GM23338 (cell line): Measurements from ENCODE around the gene RYR2. TPM values are rescaled to one million over a fixed set of nuclear protein-coding genes. Genes with fewer than 3 reads are reported as not detected.

Experiments
- ATAC-seq: fragments of 200-7000 bp; cut with Tn5 transposase; 3 replicates; pipeline ENCODE4 v1.9.1; 2020
- DNase-seq: peaks from one replicate; pipeline ENCODE4 v3.0.0-alpha.2; 2015; ENCODE audit warnings: low spot score
- H2AFZ ChIP-seq: fragments of 200-600 bp; sonication (generic); 2 replicates; pipeline ENCODE4 v1.8.0; 2016; ENCODE audit warnings: antibody characterized with exemption, mild to moderate bottlenecking, moderate library complexity
- H3F3A ChIP-seq: fragments of 200-600 bp; sonication (generic); replicated peaks from 2 replicates; pipeline ENCODE4 v1.8.0; 2017; ENCODE audit warnings: antibody characterized with exemption, mixed run types, low read depth
- H3K27ac ChIP-seq: fragments of 200-600 bp; sonication (generic); 2 replicates; pipeline ENCODE4 v1.6.1; 2016; ENCODE audit warnings: low read depth
- H3K27me3 ChIP-seq: fragments of 200-600 bp; sonication (generic); 2 replicates; pipeline ENCODE4 v1.8.0; 2016; ENCODE audit warnings: mild to moderate bottlenecking, mixed run types, moderate library complexity; ENCODE audit not compliant: insufficient read depth
- H3K36me3 ChIP-seq: fragments of 200-600 bp; sonication (generic); 2 replicates; pipeline ENCODE4 v1.8.0; 2016; ENCODE audit warnings: mild to moderate bottlenecking; ENCODE audit not compliant: insufficient read depth
- H3K4me1 ChIP-seq: fragments of 200-600 bp; sonication (generic); 2 replicates; pipeline ENCODE4 v1.8.0; 2016; ENCODE audit warnings: mild to moderate bottlenecking, moderate library complexity; ENCODE audit not compliant: insufficient read depth
- H3K4me2 ChIP-seq: fragments of 200-600 bp; sonication (generic); 2 replicates; pipeline ENCODE4 v1.7.1; 2017; ENCODE audit warnings: mixed run types
- H3K4me3 ChIP-seq: fragments of 200-600 bp; sonication (generic); 2 replicates; pipeline ENCODE4 v1.6.1; 2016; ENCODE audit warnings: mixed run types
- H3K79me2 ChIP-seq: fragments of 200-600 bp; sonication (generic); replicated peaks from 2 replicates; pipeline ENCODE4 v1.8.0; 2017; ENCODE audit warnings: mild to moderate bottlenecking; ENCODE audit not compliant: insufficient read depth
- H3K9me2 ChIP-seq: fragments of 200-600 bp; sonication (generic); 2 replicates; pipeline ENCODE4 v1.8.0; 2017; ENCODE audit not compliant: insufficient read depth
- H4K20me1 ChIP-seq: fragments of 200-600 bp; sonication (generic); replicated peaks from 2 replicates; pipeline ENCODE4 v1.8.0; 2017; ENCODE audit warnings: mild to moderate bottlenecking; ENCODE audit not compliant: insufficient read depth
- H3K27ac Mint-ChIP-seq: 2 replicates; pipeline ENCODE4 v1.8.0; 2020; ENCODE audit warnings: inconsistent platforms, mild to moderate bottlenecking, moderate library complexity, mixed read lengths
- H3K27me3 Mint-ChIP-seq: 3 replicates; pipeline ENCODE4 v1.8.0; 2022; ENCODE audit warnings: low read depth, mild to moderate bottlenecking, moderate library complexity, mixed read lengths, inconsistent platforms; ENCODE audit not compliant: insufficient read depth, poor library complexity
- H3K36me3 Mint-ChIP-seq: 3 replicates; pipeline ENCODE4 v1.8.0; 2021; ENCODE audit warnings: low read depth, mild to moderate bottlenecking, inconsistent platforms, moderate library complexity, mixed read lengths
- H3K4me1 Mint-ChIP-seq: 3 replicates; pipeline ENCODE4 v1.8.0; 2020; ENCODE audit warnings: mild to moderate bottlenecking, inconsistent platforms, mixed read lengths
- H3K4me3 Mint-ChIP-seq: 3 replicates; pipeline ENCODE4 v1.8.0; 2021; ENCODE audit warnings: moderate library complexity, mild to moderate bottlenecking, inconsistent platforms, mixed read lengths
- H3K9me3 Mint-ChIP-seq: 3 replicates; pipeline ENCODE4 v1.8.0; 2020; ENCODE audit warnings: moderate library complexity, mild to moderate bottlenecking, inconsistent platforms, mixed read lengths
- CREB1 ChIP-seq: fragments of 250-450 bp; sonication (Bioruptor Pico); IDR thresholded peaks from 2 replicates; pipeline ENCODE4 v1.5.0; 2020; ENCODE audit warnings: low read depth, mild to moderate bottlenecking, moderate library complexity
- EZH2 ChIP-seq: fragments of 200-600 bp; sonication (generic); IDR thresholded peaks from one replicate; pipeline ENCODE4 v1.8.0; 2017; ENCODE audit warnings: antibody characterized with exemption, mild to moderate bottlenecking, low read depth; ENCODE audit not compliant: unreplicated experiment
- EZH2phosphoT487 ChIP-seq: fragments of 200-600 bp; sonication (generic); IDR thresholded peaks from one replicate; pipeline ENCODE4 v1.8.1; 2018; ENCODE audit warnings: antibody characterized with exemption; ENCODE audit not compliant: unreplicated experiment
- JUNB ChIP-seq: IDR thresholded peaks from one replicate; pipeline ENCODE4 v1.6.1; 2016; ENCODE audit warnings: antibody characterized with exemption; ENCODE audit not compliant: unreplicated experiment
- NANOG ChIP-seq: IDR thresholded peaks from 2 replicates; pipeline ENCODE4 v1.6.1; 2016; ENCODE audit warnings: antibody characterized with exemption, borderline replicate concordance
- POLR2AphosphoS5 ChIP-seq: IDR thresholded peaks from 2 replicates; pipeline ENCODE4 v1.6.1; 2016; ENCODE audit warnings: antibody characterized with exemption, low read depth
- STAT1 ChIP-seq: IDR thresholded peaks from one replicate; pipeline ENCODE4 v1.6.1; 2016; ENCODE audit warnings: antibody characterized with exemption; ENCODE audit not compliant: unreplicated experiment
- ZNF114 ChIP-seq: fragments of 250-450 bp; sonication (Bioruptor Pico); IDR thresholded peaks from 2 replicates; pipeline ENCODE4 v1.5.0; 2020; ENCODE audit warnings: mild to moderate bottlenecking, moderate library complexity
- ZNF331 ChIP-seq: fragments of 250-450 bp; sonication (Bioruptor Pico); IDR thresholded peaks from 2 replicates; pipeline ENCODE4 v1.5.0; 2020; ENCODE audit warnings: low read depth, mild to moderate bottlenecking, moderate library complexity
- polyA plus RNA-seq: library from polyadenylated mRNA; unstranded; fragments of >200 nt; fragmentation: Nextera tagmentation; extraction: Ambion mirVana; gene quantifications from 2 replicates; pipeline ENCODE4 v1.2.1, GENCODE V29; 2016
- total RNA-seq: library from RNA; depleted of rRNA; stranded (reverse); fragments of >200 nt; shearing (Covaris generic); gene quantifications from 2 replicates; pipeline ENCODE4 v1.2.3, GENCODE V29; 2014
- TF ChIP-seq, protein P1 (sequence below): fragments of 250-450 bp; sonication (Bioruptor Pico); IDR thresholded peaks from 2 replicates; pipeline ENCODE4 v1.5.0; 2020; ENCODE audit warnings: mild to moderate bottlenecking, moderate library complexity
- TF ChIP-seq, protein P2 (sequence below): IDR thresholded peaks from one replicate; pipeline ENCODE4 v1.6.1; 2018; ENCODE audit warnings: antibody characterized with exemption; ENCODE audit not compliant: unreplicated experiment
- TF ChIP-seq, protein P3 (sequence below), 2 experiments: fragments of 200-600 bp in 1 of 2; sonication (generic) in 1 of 2; conservative IDR thresholded peaks; 2 replicates each; pipeline versions ENCODE4 v1.5.1 to v1.6.1; 2016 to 2017; ENCODE audit warnings: antibody characterized with exemption in 2 of 2, low read depth in 2 of 2, mild to moderate bottlenecking in 2 of 2, moderate library complexity in 1 of 2
- TF ChIP-seq, protein P4 (sequence below): IDR thresholded peaks from 2 replicates; pipeline ENCODE4 v1.6.1; 2016; ENCODE audit warnings: antibody characterized with exemption

RYR2 gene
- total and polyA plus RNA-seq, 2 experiments from 2014 or later: 8.9 to 10.0 TPM

DNA sequence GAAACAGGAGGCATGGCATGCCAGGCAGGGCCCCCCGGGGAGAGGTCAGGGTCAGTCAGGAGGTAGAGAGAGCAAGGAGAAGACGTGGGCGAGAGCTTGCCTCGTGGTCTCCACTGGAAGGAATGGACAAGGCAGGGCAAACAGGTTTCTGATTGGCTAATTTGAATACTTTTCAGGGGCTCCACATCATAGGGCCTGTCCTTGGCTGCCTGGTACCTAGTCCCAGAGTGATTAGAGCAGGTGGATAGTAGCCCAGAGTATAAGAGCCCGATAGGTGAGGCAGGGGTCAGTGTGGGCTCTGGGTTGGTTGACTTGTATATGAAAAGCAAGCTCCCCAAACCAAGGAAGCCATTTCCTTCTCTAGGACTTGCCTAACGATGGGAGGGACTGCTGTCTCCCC, 670.1 kb downstream of the RYR2 start:
- Histone ChIP-seq H2AFZ (no peak overlapping the region), H4K20me1 (no peaks in the 10 kb centered on the region), H3K4me1 (no peaks in the 10 kb centered on the region), H3K9me2 (no peaks in the 10 kb centered on the region), H3K36me3 (no peaks in the 10 kb centered on the region), H3F3A (no peaks in the 10 kb centered on the region), H3K27ac (no peak overlapping the region), H3K4me3 (no peak overlapping the region), H3K4me2 (no peak overlapping the region), H3K27me3 (no peaks in the 10 kb centered on the region), H3K79me2 (no peaks in the 10 kb centered on the region)
- ATAC-seq (no peak; the same call in 2 of the 3 replicates), DNase-seq (peak; percentile 11)
- no peak overlapping the region for H3K4me3 Mint-ChIP-seq
- no peak overlapping the region for H3K27ac Mint-ChIP-seq
- no peaks in the 10 kb centered on the region for H3K36me3 Mint-ChIP-seq
- TF ChIP-seq POLR2AphosphoS5 (no peak), EZH2 (no peak), CREB1 (CRISPR knock-in tag) (no peak), STAT1 (no peak), EZH2phosphoT487 (no peak), JUNB (no peak), ZNF331 (no peak), ZNF114 (no peak), NANOG (no peak)
- TF ChIP-seq, protein P1, sequence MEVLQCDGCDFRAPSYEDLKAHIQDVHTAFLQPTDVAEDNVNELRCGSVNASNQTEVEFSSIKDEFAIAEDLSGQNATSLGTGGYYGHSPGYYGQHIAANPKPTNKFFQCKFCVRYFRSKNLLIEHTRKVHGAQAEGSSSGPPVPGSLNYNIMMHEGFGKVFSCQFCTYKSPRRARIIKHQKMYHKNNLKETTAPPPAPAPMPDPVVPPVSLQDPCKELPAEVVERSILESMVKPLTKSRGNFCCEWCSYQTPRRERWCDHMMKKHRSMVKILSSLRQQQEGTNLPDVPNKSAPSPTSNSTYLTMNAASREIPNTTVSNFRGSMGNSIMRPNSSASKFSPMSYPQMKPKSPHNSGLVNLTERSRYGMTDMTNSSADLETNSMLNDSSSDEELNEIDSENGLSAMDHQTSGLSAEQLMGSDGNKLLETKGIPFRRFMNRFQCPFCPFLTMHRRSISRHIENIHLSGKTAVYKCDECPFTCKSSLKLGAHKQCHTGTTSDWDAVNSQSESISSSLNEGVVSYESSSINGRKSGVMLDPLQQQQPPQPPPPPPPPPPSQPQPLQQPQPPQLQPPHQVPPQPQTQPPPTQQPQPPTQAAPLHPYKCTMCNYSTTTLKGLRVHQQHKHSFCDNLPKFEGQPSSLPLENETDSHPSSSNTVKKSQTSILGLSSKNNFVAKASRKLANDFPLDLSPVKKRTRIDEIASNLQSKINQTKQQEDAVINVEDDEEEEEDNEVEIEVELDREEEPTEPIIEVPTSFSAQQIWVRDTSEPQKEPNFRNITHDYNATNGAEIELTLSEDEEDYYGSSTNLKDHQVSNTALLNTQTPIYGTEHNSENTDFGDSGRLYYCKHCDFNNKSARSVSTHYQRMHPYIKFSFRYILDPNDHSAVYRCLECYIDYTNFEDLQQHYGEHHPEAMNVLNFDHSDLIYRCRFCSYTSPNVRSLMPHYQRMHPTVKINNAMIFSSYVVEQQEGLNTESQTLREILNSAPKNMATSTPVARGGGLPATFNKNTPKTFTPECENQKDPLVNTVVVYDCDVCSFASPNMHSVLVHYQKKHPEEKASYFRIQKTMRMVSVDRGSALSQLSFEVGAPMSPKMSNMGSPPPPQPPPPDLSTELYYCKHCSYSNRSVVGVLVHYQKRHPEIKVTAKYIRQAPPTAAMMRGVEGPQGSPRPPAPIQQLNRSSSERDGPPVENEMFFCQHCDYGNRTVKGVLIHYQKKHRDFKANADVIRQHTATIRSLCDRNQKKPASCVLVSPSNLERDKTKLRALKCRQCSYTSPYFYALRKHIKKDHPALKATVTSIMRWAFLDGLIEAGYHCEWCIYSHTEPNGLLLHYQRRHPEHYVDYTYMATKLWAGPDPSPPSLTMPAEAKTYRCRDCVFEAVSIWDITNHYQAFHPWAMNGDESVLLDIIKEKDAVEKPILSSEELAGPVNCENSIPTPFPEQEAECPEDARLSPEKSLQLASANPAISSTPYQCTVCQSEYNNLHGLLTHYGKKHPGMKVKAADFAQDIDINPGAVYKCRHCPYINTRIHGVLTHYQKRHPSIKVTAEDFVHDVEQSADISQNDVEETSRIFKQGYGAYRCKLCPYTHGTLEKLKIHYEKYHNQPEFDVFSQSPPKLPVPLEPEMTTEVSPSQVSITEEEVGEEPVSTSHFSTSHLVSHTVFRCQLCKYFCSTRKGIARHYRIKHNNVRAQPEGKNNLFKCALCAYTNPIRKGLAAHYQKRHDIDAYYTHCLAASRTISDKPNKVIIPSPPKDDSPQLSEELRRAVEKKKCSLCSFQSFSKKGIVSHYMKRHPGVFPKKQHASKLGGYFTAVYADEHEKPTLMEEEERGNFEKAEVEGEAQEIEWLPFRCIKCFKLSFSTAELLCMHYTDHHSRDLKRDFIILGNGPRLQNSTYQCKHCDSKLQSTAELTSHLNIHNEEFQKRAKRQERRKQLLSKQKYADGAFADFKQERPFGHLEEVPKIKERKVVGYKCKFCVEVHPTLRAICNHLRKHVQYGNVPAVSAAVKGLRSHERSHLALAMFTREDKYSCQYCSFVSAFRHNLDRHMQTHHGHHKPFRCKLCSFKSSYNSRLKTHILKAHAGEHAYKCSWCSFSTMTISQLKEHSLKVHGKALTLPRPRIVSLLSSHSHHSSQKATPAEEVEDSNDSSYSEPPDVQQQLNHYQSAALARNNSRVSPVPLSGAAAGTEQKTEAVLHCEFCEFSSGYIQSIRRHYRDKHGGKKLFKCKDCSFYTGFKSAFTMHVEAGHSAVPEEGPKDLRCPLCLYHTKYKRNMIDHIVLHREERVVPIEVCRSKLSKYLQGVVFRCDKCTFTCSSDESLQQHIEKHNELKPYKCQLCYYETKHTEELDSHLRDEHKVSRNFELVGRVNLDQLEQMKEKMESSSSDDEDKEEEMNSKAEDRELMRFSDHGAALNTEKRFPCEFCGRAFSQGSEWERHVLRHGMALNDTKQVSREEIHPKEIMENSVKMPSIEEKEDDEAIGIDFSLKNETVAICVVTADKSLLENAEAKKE (CRISPR knock-in tag): no peak
- TF ChIP-seq, protein P2, sequence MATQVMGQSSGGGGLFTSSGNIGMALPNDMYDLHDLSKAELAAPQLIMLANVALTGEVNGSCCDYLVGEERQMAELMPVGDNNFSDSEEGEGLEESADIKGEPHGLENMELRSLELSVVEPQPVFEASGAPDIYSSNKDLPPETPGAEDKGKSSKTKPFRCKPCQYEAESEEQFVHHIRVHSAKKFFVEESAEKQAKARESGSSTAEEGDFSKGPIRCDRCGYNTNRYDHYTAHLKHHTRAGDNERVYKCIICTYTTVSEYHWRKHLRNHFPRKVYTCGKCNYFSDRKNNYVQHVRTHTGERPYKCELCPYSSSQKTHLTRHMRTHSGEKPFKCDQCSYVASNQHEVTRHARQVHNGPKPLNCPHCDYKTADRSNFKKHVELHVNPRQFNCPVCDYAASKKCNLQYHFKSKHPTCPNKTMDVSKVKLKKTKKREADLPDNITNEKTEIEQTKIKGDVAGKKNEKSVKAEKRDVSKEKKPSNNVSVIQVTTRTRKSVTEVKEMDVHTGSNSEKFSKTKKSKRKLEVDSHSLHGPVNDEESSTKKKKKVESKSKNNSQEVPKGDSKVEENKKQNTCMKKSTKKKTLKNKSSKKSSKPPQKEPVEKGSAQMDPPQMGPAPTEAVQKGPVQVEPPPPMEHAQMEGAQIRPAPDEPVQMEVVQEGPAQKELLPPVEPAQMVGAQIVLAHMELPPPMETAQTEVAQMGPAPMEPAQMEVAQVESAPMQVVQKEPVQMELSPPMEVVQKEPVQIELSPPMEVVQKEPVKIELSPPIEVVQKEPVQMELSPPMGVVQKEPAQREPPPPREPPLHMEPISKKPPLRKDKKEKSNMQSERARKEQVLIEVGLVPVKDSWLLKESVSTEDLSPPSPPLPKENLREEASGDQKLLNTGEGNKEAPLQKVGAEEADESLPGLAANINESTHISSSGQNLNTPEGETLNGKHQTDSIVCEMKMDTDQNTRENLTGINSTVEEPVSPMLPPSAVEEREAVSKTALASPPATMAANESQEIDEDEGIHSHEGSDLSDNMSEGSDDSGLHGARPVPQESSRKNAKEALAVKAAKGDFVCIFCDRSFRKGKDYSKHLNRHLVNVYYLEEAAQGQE: no peak
- TF ChIP-seq, protein P3, sequence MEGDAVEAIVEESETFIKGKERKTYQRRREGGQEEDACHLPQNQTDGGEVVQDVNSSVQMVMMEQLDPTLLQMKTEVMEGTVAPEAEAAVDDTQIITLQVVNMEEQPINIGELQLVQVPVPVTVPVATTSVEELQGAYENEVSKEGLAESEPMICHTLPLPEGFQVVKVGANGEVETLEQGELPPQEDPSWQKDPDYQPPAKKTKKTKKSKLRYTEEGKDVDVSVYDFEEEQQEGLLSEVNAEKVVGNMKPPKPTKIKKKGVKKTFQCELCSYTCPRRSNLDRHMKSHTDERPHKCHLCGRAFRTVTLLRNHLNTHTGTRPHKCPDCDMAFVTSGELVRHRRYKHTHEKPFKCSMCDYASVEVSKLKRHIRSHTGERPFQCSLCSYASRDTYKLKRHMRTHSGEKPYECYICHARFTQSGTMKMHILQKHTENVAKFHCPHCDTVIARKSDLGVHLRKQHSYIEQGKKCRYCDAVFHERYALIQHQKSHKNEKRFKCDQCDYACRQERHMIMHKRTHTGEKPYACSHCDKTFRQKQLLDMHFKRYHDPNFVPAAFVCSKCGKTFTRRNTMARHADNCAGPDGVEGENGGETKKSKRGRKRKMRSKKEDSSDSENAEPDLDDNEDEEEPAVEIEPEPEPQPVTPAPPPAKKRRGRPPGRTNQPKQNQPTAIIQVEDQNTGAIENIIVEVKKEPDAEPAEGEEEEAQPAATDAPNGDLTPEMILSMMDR (conservative IDR thresholded peaks at IDR 0.05; ENCODE audit: low read depth in 2 of 2): no peak
- TF ChIP-seq, protein P4, sequence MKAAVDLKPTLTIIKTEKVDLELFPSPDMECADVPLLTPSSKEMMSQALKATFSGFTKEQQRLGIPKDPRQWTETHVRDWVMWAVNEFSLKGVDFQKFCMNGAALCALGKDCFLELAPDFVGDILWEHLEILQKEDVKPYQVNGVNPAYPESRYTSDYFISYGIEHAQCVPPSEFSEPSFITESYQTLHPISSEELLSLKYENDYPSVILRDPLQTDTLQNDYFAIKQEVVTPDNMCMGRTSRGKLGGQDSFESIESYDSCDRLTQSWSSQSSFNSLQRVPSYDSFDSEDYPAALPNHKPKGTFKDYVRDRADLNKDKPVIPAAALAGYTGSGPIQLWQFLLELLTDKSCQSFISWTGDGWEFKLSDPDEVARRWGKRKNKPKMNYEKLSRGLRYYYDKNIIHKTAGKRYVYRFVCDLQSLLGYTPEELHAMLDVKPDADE: no peak
- no peaks in the 10 kb centered on the region for H3K27me3 Mint-ChIP-seq
- peaks cover 4% of the 10 kb centered on the region; the same call in 2 of the 3 replicates for H3K4me1 Mint-ChIP-seq
- H3K9me3 Mint-ChIP-seq: no peaks in the 10 kb centered on the region
